Right lung (tissue), 5 donors: Measurements from ENCODE around the gene LPIN1. TPM values are rescaled to one million over a fixed set of nuclear protein-coding genes. Genes with fewer than 3 reads are reported as not detected.
"Not testable (repeated sequence)": the region's sequence is repeated elsewhere in the genome, so short reads cannot be mapped to it uniquely, and the experiment has no call there.

Experiments
- DNase-seq, 2 donors: peaks; one replicate each; pipeline ENCODE4 v3.0.0-alpha.2; 2013
- polyA plus RNA-seq, 5 donors: library from polyadenylated mRNA; unstranded; fragments of 120-200 nt; gene quantifications; one replicate each; pipeline versions ENCODE4 v1.2.1 to v1.2.3, GENCODE V29; 2013; ENCODE audit warnings: inconsistent platforms in 1 of 5, low replicate concordance in 1 of 5; ENCODE audit not compliant: insufficient read length in 5 of 5, insufficient read depth in 1 of 5

LPIN1 gene
- polyA plus RNA-seq, 5 donors: 16.5 to 23.0 (median 20.4) TPM

DNA sequence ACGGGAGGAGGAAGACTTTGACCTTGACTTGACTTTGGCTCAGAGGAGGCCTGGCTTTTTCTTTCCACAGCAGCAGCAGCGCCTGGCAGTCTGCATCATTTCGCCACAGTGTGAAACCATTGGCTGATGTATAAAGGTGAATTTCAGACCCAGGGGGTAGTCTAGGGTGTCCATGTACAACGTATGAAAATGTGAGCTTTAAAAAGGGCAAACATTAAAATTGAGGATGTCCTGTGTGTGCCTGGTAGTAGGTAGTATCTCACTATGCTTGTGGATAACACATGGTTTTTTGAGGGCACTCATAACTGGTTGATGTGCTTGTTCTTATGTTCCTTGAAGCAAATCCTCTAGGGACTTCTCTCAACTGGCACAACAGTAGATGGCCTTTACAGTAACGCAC is 86.1 kb downstream of the LPIN1 start:
- no peak for DNase-seq

DNA sequence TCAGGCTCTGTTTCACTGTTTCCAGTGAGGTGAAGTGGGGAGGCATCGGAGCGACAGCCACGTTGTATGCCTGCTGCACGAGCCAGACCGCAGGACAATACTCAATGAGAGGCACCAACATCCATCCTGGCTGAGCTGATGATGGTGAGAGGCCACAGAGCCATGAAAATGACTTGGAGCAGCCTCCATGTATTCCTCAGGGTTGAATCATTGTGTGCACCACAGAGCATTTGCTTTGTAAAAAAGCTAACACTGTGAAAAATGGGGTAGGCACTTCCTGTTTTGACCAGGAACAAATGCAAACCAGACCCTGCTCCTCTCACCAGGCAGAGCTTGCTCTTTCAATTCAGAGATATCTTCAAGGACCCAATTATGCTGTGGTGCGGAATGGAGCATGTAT is 87.2 kb downstream of the LPIN1 start:
- no peak for DNase-seq

DNA sequence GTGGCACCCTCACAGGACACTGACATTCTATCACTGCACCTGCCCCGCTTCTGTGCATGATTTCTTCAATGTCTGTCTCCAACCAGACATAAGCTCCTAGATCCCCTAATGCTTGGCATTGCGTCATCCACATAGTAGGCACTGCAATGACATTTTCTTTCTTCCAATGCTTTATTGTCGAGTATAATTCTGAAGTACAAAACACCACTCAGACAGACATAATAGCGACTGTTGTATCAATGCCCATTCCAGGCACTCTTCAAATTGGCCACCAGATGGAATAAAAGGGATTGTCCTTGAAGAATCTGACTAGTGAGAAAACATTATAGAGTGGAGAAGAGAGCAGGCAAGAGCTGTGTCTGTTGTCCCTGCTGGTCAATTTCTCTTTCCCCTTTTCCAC is 89.0 kb downstream of the LPIN1 start:
- no peak for DNase-seq

DNA sequence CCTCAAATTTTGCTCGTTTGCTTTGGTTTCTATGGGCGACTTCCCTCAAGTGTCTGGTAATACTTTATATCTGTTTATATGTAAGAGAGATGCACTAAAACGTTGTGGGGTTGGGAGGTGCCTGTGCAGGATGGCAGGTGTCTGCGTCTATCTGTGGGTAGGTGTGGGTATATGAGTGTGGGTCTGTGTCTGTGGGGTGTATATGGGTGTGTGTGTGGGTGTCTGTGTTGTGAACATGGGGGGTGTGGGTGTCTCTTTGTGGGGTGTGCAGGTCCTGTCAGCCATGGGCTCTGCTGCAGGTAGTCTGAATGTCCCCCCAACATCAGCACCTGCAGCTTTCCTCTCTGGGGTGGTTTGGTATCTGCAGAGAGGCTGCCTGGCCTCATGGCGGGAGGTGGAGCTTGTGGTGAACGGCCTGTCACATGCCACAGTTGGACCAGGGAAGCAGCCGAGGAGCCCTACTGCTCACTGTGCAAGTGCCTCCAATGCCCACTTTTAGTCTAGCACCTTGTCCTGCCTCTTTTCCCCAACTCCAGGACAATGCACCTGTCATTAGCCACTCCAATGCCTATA is 90.3 kb downstream of the LPIN1 start:
- DNase-seq: no peak

DNA sequence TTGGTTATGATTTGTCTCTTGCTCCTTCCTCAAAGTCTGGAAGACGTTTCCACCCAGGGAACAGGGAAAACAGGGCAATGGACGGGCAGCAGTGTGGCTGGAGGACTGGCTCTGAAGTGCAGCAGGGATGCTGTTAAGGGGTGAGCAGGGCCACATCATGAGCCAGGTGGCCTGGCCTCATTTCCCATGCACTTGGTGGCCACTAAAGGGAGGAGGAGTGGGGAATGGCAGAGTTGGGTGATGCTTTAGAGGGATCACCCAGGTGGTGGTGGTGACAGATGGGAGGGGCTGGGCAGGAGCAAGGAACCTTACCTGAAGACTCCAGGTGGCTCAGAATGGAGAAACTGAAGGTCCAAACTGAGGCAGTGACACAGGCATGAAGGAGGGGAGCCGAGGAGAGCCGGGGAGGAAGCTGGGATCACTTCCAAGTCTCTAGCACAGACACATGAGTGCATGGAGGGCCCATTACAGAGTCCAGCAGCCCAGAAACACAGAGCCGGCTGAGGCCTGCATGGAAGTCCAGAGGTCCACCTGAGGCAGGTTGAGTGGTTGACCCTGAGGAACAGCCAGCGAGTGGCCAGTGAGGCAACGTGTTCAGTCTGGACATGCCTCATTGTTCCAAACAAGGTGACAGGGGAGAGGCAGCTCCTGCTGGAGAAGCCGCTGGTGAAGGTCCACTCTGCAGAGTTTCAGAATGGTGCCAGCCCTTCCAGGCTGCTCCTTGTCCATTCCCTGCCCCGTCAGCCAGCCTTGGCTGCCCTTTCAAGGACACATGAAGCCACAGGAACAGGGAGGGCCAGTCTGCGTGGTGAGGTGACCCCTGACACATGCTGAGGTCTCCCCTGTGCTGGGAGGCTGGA is 91.7 kb downstream of the LPIN1 start:
- no peak for DNase-seq

DNA sequence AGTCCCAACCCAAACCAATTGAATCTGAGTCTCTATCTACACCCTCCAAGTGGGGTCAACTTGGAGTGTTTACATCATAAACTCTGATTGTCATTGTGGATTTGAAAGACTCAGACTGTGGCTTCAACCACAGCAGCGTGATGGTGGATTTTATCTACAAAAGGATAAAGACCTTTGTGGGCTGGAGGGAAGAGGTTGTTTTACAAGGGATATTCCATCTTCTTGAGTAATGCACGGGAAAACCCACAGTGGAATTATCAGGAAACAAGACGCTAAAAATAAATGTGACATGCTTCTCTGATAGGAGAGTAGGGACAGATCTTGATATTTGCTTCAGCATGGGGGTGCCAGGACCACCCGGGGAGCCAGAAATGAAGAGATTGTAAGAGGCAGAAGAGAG is 93.5 kb downstream of the LPIN1 start:
- no peak for DNase-seq

DNA sequence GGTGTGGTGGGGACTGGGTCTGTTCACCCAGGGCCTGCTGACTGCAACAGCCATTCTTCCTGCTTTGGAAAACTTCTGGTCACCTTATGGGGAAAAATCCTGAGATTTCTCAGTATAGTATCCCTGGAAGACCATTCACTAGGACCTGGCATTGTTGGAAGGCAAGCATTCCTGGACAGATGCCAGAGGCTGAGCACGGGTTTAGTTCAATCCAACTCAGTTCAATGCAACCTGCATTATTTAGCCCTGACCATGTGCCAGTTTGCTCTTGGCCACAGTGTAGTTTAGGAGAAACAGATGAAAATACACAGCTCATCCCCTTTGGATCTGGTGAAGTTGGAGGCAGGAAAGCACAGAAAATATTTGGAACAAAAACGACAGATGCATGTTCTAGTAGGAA is 95.9 kb downstream of the LPIN1 start:
- DNase-seq: no peak

DNA sequence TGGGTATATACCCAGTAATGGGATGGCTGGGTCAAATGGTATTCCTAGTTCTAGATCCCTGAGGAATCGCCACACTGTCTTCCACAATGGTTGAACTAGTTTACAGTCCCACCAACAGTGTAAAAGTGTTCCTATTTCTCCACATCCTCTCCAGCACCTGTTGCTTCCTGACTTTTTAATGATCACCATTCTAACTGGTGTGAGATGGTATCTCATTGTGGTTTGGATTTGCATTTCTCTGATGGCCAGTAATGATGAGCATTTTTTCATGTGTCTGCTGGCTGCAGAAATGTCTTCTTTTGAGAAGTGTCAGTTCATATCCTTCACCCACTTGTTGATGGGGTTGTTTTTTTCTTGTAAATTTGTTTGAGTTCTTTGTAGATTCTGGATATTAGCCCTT is 98.4 kb downstream of the LPIN1 start:
- DNase-seq: not testable (repeated sequence)

DNA sequence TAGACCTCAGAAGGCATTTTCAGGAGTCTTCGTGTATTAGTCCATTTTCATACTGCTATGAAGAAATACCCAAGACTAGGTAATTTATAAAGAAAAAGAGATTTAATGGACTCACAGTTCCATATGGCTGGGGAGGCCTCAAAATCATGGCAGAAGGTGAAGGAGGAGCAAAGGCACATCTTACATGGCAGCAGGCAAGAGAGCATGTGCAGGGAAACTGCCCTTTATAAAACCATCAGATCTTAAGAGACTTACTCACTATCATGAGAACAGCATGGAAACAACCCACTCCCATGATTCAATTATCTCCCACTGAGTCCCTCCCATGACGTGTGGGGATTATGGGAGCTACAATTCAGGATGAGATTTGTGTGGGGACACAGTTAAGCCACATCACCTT is 101.5 kb downstream of the LPIN1 start:
- not testable (repeated sequence) for DNase-seq

DNA sequence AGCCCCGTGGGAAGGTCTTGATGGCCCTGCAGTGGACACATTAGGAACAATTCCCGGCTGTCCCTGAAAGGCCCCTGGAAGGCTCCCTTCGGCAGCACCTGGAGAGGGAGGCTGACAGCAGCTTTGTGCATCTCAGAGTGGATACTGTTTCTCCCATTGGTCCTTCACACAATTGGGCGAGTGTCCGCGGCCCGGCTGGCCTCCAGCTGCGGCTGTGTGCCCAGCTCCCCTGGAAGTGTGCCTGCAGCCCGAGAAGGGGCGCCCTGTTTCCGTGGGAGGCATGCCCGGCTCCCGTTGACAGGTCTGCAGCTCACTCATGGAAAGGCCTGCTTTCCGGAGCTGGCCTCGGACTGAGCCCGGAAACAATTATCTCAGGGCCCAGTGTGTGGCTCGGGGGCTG is 103.7 kb downstream of the LPIN1 start:
- DNase-seq: no peak

DNA sequence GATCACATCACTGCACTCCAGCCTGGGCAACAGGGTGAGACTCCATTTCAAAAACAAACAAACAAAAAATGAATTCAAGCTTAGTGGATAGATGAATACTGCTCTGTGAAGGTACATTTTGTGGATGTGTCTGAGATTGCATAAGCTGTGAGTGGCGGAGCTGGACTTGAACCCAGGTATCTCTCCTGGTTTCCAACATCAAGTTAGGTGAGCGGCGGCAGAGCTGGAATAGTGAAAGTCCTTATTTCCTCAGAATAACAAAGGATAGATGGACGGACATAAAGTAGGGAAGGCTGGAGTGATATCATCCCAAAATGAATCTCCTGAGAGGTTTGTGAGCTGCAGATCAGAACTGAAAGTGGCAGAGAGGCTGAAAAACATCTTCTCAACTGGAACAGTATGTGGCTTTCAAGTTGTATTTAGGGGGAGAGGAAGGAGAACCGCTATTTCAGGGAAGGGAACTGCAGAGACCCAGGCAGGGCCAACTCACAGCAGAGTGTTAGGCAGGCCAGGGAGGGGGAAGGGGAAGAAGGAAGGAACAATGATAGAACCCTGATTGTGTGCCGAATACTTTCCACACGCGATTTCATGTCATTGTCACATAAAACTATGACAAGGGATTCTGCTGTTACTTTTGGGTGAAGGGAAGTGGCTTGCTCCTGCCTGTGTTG is 106.2 kb downstream of the LPIN1 start:
- DNase-seq: no peak

DNA sequence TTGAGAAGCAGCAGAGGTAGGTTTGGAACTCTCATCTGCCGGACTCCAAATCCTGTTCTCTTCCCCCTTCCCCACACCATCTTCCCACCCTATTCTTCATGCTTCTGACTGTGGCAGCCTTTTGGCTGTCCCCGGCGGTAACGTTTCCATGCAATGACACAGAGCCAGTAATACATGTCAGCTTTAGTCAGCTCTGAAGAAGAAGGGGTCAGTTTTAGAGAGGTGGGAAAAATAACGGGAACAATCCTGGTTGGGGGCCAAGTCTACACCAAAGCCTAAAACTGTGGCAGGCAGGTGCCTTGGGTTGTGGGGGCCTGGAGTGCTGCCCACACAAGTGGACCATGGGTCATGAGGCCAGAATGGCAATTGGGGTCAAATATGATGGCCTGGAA is 106.8 kb downstream of the LPIN1 start:
- no peak for DNase-seq

DNA sequence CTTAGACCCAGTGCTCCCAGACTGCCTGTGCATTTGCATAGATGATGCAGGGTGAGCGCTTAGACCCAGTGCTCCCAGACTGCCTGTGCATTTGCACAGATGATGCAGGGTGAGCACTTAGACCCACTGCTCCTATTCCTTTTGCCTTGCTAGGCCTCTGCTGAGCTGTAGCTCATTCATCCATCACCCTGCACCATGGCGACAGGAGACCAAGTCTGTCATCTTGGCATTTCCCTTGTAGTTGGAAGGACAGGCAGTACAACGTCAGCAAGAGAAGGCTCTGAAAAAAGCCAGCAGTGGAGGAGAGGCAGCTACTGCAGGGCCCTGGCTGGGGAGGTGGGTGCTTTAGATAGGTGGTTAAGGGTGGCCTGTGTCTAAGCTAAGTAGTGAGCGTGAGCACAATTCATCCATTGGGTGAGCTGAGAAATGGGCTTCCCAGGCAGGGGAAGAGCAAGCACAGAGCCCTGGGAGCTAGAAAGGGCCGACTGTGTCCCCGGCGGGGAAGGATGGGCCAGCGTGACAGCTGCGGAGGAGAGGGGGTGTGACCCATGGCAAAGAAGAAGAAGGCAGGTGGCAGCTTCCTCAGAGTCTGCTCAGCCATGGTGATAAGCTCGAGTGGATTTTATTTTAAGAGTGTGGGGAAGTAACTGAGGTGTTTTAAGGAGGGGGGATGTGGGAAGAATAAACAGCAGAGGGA is 108.8 kb downstream of the LPIN1 start:
- DNase-seq: no peak

DNA sequence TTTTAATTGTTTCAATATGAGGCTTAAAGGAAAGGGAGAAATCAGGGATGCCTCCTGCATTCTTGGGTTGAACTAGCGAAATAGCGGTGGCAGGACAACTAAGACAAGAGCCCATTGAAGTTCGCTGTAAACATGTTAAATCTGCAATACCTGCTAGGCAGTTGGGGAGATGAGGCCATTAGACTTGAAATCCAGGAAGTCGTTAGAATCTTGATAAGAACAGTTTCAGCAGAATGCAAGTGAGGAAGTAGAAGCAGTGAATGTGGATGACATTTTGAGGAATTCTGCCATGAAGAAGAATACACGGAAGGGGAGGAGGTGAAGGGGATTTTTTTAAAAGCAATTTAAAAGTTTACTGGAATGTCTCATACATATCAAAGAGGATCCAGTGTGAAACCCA is 109.7 kb downstream of the LPIN1 start:
- no peak for DNase-seq

DNA sequence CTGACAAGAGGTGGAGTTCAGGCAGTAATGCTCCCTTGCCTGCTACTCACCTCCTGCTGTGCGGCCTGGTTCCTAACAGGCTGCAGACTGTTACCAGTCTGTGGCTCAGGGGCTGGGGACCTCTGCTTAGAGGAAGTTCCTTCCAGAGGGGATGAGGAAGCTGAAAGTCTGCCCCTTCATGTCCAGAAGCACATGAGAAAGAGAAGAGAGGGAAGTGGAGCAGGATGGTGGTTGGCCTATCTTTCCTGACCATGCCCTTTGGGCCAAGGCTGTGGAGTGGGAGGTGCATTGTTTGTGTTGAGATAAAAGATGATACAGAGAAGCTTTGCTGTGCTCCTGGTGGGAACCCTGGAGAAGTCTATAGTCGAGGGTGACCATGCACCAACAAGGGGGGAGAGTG is 112.5 kb downstream of the LPIN1 start:
- DNase-seq: no peak

DNA sequence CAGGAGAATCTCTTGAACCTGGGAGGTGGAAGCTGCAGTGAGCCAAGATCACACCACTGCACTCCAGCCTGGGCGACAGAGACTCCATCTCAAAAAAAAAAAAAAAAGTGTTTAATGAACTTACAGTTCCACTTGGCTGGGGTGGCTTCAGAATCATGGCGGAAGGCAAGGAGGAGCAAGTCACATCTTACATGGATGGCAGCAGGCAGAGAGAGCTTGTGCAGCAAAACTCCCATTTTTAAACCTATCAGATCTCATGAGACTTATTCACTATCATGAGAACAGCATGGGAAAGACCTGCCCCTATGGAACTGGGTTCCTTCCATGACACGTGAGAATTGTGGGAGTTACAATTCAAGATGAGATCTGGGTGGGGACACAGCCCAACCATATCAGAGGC is 113.5 kb downstream of the LPIN1 start:
- not testable (repeated sequence) for DNase-seq

DNA sequence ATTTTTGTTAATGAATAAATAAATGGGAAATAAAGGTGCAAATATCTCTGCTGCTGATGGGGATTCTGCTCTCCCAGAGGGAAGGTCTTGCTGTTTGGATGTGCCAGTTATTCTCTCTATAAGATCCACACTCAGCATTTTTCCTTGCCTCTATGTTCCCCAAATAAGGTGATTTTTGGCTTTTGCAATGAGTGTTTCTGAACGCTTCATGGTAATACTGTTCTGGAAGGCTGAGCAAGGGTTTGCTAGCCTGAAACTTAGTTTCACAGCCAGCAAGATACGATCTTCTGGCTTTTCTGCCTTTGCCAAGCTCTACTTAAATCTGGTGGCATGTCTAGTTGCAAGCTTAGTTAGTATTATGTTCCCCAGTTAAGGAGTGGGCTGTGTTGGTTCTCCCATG is 114.6 kb downstream of the LPIN1 start:
- DNase-seq: no peak

DNA sequence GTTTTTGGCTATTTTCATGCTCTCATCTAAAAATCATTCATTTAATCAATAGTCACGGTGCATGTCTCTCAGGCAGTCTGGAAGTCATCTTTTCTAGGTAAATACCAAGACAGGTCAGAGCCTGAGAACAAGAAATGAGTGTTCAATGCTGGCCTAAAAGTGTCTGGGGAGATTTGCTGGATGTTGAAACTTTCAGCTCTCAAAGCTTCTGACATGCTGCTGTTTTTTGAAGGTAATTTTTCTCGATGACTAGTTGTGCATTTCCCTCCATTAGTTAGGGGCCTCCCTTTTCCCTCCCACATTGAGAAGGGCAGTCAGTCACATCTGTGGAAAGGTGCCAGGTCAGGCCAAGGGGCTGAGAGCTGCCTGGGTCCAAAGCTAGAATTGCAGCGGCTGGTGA is 115.6 kb downstream of the LPIN1 start:
- DNase-seq: no peak

DNA sequence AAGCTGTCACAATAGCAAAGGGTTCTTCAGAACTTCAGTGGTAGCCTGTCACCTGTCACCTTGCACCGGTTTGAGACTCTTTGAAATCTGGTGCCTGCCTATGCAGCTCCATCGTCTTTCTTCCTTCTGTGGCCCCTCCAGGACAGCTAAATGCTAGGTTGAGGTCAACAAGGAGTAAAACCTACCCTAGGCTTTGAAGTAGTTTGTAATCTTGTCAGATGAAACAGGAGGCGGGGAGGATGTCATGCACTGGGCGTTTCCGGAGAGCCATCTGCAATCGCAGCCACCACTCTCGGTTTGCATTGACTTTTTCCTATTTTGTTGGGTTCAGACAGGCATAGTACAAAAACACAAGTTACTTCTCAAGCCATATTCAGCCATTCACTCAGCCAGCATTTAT is 116.7 kb downstream of the LPIN1 start:
- DNase-seq: no peak

DNA sequence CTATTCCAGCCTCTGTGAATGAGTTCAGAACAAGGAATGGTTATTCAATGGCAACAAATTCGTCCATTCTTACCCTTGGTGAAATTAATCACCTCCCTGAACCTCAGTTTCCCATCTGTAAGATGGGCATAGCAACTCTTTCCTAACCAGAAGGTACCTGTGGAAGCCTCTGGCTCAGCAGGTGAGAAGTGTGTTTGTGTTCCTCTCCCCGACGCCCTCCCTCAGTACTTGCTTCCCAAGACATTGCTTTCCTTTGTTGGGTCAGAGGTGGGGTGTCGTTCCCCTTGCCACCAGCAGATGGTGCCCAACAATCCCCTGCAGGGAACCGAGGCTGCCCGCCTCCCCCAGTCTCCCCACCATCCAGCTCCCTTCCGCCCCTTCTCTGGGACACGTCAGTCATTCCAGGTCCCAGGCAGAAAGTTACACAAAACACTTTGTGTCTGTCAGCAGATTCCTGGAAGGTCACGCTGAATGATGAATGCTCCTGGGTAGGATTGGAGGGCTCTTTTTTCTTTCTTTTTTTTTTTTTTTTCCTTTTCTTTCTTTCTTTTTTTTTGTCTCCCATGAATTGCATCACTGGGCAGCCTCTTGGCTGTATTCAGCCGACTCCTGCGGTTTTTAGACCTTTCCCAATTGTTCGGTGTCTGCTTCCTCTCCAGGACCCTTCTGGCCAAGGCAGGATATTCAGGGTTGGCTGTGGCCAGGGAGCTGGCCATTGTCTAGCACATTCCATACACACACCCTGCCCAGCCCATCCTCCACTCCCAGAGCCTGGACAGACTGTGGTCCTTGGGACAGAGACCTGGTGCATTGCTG is 117.3 kb downstream of the LPIN1 start:
- peak; percentile 85 to 86 for DNase-seq

DNA sequence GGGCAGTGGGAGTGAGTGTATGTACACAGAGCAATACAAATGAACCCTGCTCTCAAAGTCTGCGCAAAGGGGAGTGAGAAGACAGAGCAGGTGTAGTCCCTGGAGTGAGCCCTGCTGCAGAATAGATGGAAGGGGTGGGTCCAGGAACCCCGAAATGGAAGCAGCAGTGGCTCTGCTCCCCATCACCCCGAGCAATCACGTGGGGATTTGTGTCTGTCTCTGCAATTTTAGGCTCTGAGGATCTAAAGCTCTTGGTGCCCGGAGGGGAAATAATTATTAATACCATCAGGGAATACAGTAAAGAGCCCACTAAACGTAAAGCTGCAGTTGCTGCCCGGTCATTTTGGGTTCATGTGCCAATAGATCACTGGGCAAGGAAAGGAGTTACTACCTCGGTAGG is 118.3 kb downstream of the LPIN1 start:
- DNase-seq: no peak

DNA sequence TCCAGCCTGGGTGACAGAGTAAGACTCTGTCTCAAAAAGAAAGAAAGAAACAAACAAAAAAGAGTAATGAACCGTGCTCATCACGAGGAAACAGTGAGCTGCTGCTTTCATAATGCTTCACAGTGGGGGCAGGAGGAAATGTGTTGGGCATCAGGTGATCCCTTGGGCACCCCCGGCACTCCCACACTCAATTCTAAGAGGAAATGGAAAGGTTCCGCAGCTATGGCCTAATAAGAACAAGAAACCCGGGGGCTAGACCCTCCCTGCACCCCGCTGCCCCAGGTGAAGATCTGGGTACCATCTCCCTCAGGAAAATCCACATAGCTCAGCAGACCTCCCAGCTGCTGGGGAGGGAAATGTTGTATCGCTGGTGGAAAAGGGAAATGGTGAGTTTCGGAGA is 118.9 kb downstream of the LPIN1 start:
- no peak for DNase-seq
